A549 treated with CpdA at 1 μM for 4 hours (cell line): ENCODE data around the gene NOP10. TPM values are rescaled to one million over a fixed set of nuclear protein-coding genes. Genes with fewer than 3 reads are reported as not detected.

ENCODE experiments used
- total RNA-seq: library from RNA; stranded (reverse); fragments of 200-300 nt; extraction: Qiagen RNA extraction; gene quantifications from 5 replicates; pipeline ENCODE4 v1.2.3, GENCODE V29; 2022; ENCODE audit warnings: low read depth

The NOP10 gene
- total RNA-seq, result 552 to 613 TPM (median 573 TPM) in 5 replicates

DNA sequence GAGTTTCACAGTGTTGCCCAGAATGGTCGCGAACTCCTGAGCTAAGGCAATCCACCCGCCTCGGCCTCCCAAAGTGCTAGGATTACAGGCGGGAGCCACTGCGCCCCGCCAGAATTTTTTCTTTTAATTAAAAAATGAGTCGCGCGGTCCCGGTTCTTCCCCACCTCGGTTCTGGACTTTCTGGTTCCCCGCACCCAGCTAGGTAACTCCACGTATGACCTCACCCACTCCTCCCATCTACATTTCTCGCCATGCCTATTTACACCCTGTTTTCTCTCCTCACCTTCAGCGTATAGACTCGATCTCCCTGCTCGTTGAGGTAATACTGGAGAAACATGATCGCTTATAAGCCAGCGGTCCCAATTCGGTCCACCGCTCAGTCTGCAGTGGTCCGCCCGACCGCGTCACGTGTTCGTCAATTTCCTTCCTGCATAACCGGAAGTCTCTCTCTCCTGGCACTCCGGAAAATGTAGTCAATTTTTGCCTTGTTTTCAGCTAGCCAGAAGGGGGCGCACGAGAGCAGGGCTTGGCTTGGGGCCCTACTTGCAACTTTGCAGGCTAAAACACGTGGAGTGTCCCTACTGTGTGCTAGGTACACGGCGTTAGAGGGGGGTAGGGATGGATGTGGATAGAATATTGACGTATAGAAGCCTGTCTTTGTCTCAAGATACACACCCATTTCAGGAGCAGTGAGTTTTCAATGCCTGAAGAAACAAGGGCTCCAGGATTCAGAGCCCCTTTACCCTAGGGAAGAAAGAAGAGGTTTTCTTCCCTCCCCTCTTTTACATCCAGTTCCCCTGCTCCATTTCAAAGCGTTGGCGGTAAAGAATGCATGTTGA, at the start of gene NOP10, which contains the start of gene NUTM1:
TSS of gene NOP10 (minus strand) at position 400 of the 839 bp plus-strand sequence. CDS start at position 337, 63 bp downstream.
TSS of gene NUTM1 (plus strand) at position 579 of the 839 bp plus-strand sequence. CDS start 382 bp downstream, outside the sequence.

GRCh38 chr15:34367101-34368081, 24.5 kb upstream of the NOP10 start, which contains the start of gene LPCAT4:
TSS of gene LPCAT4 (minus strand) at chr15:34367196. CDS start at chr15:34367100, 96 bp downstream.

GRCh38 chr15:34337557-34338306, 5.2 kb downstream of the NOP10 start, which contains the start of gene SLC12A6:
TSS of gene SLC12A6 (minus strand) at chr15:34337781. CDS start at chr15:34336680, 1,101 bp downstream.

Other genes starting within 250 kb of the NOP10 start
- gene EMC7, start 241.3 kb downstream of the NOP10 start, total RNA-seq, result 121 to 155 TPM (median 147 TPM) in 5 replicates
- gene PGBD4, start 241.1 kb downstream of the NOP10 start, total RNA-seq, result 1.1 to 1.6 TPM (median 1.4 TPM) in 5 replicates
- 30.8 to 40.7 TPM (median 35.1 TPM) in 5 replicates for gene KATNBL1, start 133.0 kb downstream of the NOP10 start, total RNA-seq
- gene EMC4, start 118.1 kb downstream of the NOP10 start, total RNA-seq, result 194 to 216 TPM (median 207 TPM) in 5 replicates
- 4.5 to 8.9 TPM (median 7.1 TPM) in 5 replicates for gene SLC12A6, start 5.4 kb downstream of the NOP10 start, total RNA-seq
- gene NUTM1, start 179 bp upstream of the NOP10 start, total RNA-seq, result not detected in 5 replicates
- gene LPCAT4, start 24.1 kb upstream of the NOP10 start, total RNA-seq, result 44.4 to 69.2 TPM (median 62.5 TPM) in 5 replicates
- 5.9 to 10.4 TPM (median 7.3 TPM) in 5 replicates for gene GOLGA8A, start 94.7 kb upstream of the NOP10 start, total RNA-seq
- 13.4 to 20.1 TPM (median 16.5 TPM) in 5 replicates for gene GOLGA8B, start 240.5 kb upstream of the NOP10 start, total RNA-seq